ENCODE measurements around the gene ELFN1.

ELFN1 gene

GRCh38 chr7:1779445-1779844 is 109.4 kb downstream of the ELFN1 start:
- DNase-seq (ENCODE audit: low read depth in 2 of 3, low spot score in 2 of 3): no peak

- DNase-seq (ENCODE audit: low read depth in 2 of 3, low spot score in 2 of 3): no peak
Observed at GRCh38 chr7:1781369-1781768, 111.3 kb downstream of the ELFN1 start.

- no peak for DNase-seq (ENCODE audit: low read depth in 2 of 3, low spot score in 2 of 3)
Observed at GRCh38 chr7:1785839-1786238, 115.8 kb downstream of the ELFN1 start.

GRCh38 chr7:1787241-1787640 is 117.2 kb downstream of the ELFN1 start:
- no peak for DNase-seq (ENCODE audit: low read depth in 2 of 3, low spot score in 2 of 3)

- DNase-seq (ENCODE audit: low read depth in 2 of 3, low spot score in 2 of 3): no peak
Observed at GRCh38 chr7:1787681-1788235, 117.7 kb downstream of the ELFN1 start.

- no peak for DNase-seq (ENCODE audit: low read depth in 2 of 3, low spot score in 2 of 3)
Observed at GRCh38 chr7:1794888-1795542, 124.9 kb downstream of the ELFN1 start.
